WTC11 (cell line): ENCODE measurements around the gene HOXA9.

ENCODE experiments used
- CTCF ChIP-seq: fragments of 200-600 bp; IDR thresholded peaks from 2 replicates; pipeline ENCODE4 v1.8.0; 2022; ENCODE audit warnings: antibody characterized with exemption
- FOXK1 ChIP-seq: sonication (generic); formaldehyde crosslinking; IDR thresholded peaks from 2 replicates; pipeline ENCODE4 v1.8.0; 2022; ENCODE audit warnings: mild to moderate bottlenecking, moderate library complexity, missing genetic modification reagents
- FOXP1 ChIP-seq: sonication (generic); formaldehyde crosslinking; IDR thresholded peaks from 2 replicates; pipeline ENCODE4 v1.8.0; 2022; ENCODE audit warnings: missing genetic modification reagents, mild to moderate bottlenecking, moderate library complexity, borderline replicate concordance
- KAT7 ChIP-seq: sonication (generic); formaldehyde crosslinking; IDR thresholded peaks from 2 replicates; pipeline ENCODE4 v1.8.1; 2023; ENCODE audit warnings: missing genetic modification reagents, mild to moderate bottlenecking, borderline replicate concordance
- NR1H2 ChIP-seq: sonication (generic); formaldehyde crosslinking; IDR thresholded peaks from 2 replicates; pipeline ENCODE4 v1.9.0; 2021; ENCODE audit warnings: mild to moderate bottlenecking, moderate library complexity, missing genetic modification reagents
- TEAD4 ChIP-seq: sonication (generic); formaldehyde crosslinking; IDR thresholded peaks from 2 replicates; pipeline ENCODE4 v1.8.0; 2022; ENCODE audit warnings: mild to moderate bottlenecking, missing genetic modification reagents
- USF2 ChIP-seq: sonication (generic); formaldehyde crosslinking; IDR thresholded peaks from 2 replicates; pipeline ENCODE4 v1.8.1; 2023; ENCODE audit warnings: mild to moderate bottlenecking, missing genetic modification reagents, moderate library complexity
- ZNF121 ChIP-seq: sonication (generic); formaldehyde crosslinking; IDR thresholded peaks from 2 replicates; pipeline ENCODE4 v1.8.0; 2023; ENCODE audit warnings: missing genetic modification reagents
- TF ChIP-seq, protein P1 (sequence below): fragments of 250-450 bp; sonication (Bioruptor Pico); IDR thresholded peaks from 2 replicates; pipeline ENCODE4 v2.1.2; 2022; ENCODE audit warnings: mild to moderate bottlenecking, moderate library complexity
- TF ChIP-seq, protein P2 (sequence below): sonication (generic); formaldehyde crosslinking; IDR thresholded peaks from 2 replicates; pipeline ENCODE4 v1.8.0; 2022; ENCODE audit warnings: mild to moderate bottlenecking, missing genetic modification reagents

GRCh38 chr7:27116031-27116961 is 49.0 kb downstream of the HOXA9 start:
- no peak for TF ChIP-seq NR1H2
- TF ChIP-seq CTCF, result no peak
- no peak for TF ChIP-seq FOXP1 (CRISPR knock-in tag)
- TF ChIP-seq KAT7 (CRISPR knock-in tag), result no peak
- no peak for TF ChIP-seq TEAD4 (CRISPR knock-in tag)
- no peak for TF ChIP-seq USF2 (CRISPR knock-in tag)
- TF ChIP-seq FOXK1 (CRISPR knock-in tag), result no peak
- TF ChIP-seq, protein P1, sequence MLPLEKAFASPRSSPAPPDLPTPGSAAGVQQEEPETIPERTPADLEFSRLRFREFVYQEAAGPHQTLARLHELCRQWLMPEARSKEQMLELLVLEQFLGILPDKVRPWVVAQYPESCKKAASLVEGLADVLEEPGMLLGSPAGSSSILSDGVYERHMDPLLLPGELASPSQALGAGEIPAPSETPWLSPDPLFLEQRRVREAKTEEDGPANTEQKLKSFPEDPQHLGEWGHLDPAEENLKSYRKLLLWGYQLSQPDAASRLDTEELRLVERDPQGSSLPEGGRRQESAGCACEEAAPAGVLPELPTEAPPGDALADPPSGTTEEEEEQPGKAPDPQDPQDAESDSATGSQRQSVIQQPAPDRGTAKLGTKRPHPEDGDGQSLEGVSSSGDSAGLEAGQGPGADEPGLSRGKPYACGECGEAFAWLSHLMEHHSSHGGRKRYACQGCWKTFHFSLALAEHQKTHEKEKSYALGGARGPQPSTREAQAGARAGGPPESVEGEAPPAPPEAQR (CRISPR knock-in tag), result no peak
- TF ChIP-seq, protein P2, sequence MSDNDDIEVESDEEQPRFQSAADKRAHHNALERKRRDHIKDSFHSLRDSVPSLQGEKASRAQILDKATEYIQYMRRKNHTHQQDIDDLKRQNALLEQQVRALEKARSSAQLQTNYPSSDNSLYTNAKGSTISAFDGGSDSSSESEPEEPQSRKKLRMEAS (CRISPR knock-in tag), result no peak
- no peak for TF ChIP-seq ZNF121 (CRISPR knock-in tag)
